ENCODE measurements around the gene RHO.
A peak's percentile ranks its signal among the peaks of the same experiment; 100 is the strongest.

The RHO gene

GRCh38 chr3:129577366-129577765 lies 48.9 kb downstream of the RHO start:
- no peak for TF ChIP-seq CTCF (IDR thresholded peaks at IDR 0.05; ENCODE audit: low read depth, low read length)
- Histone ChIP-seq H3K4me3 (ENCODE audit: low read depth, low read length) (no peak overlapping the region), H3K27ac (peak overlapping the region; percentile 61), H3K27me3 (ENCODE audit: insufficient read depth, low read depth, severe bottlenecking) (no peaks in the 10 kb centered on the region), H3K36me3 (peaks cover 4% of the 10 kb centered on the region), H3K9me3 (ENCODE audit: severe bottlenecking) (no peaks in the 10 kb centered on the region)
- DNase-seq: peak; percentile 84

GRCh38 chr3:129577925-129578786 lies 49.7 kb downstream of the RHO start:
- no peak for TF ChIP-seq CTCF (IDR thresholded peaks at IDR 0.05; ENCODE audit: low read depth, low read length)
- no peak overlapping the region for H3K4me3 ChIP-seq (ENCODE audit: low read depth, low read length)
- no peaks in the 10 kb centered on the region for H3K9me3 ChIP-seq (ENCODE audit: severe bottlenecking)
- H3K36me3 ChIP-seq: peaks cover 4% of the 10 kb centered on the region
- H3K27ac ChIP-seq: peak overlapping the region; percentile 61
- DNase-seq: no peak
- H3K27me3 ChIP-seq (ENCODE audit: insufficient read depth, low read depth, severe bottlenecking): no peaks in the 10 kb centered on the region

GRCh38 chr3:129579991-129580390 lies 51.6 kb downstream of the RHO start:
- no peak for TF ChIP-seq CTCF (IDR thresholded peaks at IDR 0.05; ENCODE audit: low read depth, low read length)

GRCh38 chr3:129581623-129582022 lies 53.2 kb downstream of the RHO start:
- DNase-seq: no peak

More at GRCh38 chr3:129579991-129580390, 51.6 kb downstream of the RHO start:
- DNase-seq: no peak
- Histone ChIP-seq H3K27ac (no peak overlapping the region), H3K27me3 (ENCODE audit: insufficient read depth, low read depth, severe bottlenecking) (no peaks in the 10 kb centered on the region), H3K9me3 (ENCODE audit: severe bottlenecking) (no peaks in the 10 kb centered on the region), H3K4me3 (ENCODE audit: low read depth, low read length) (no peak overlapping the region), H3K36me3 (peaks cover 4% of the 10 kb centered on the region)

GRCh38 chr3:129582799-129583198 lies 54.4 kb downstream of the RHO start:
- Histone ChIP-seq H3K9me3 (ENCODE audit: severe bottlenecking) (no peaks in the 10 kb centered on the region), H3K27ac (no peak overlapping the region), H3K36me3 (peaks cover 4% of the 10 kb centered on the region; the same call in 1 of the 2 replicates), H3K4me3 (ENCODE audit: low read depth, low read length) (no peak overlapping the region), H3K27me3 (ENCODE audit: insufficient read depth, low read depth, severe bottlenecking) (no peaks in the 10 kb centered on the region)
- TF ChIP-seq CTCF (IDR thresholded peaks at IDR 0.05; ENCODE audit: low read depth, low read length): no peak
- DNase-seq: no peak

More at GRCh38 chr3:129581623-129582022, 53.2 kb downstream of the RHO start:
- Histone ChIP-seq H3K27ac (no peak overlapping the region), H3K36me3 (peaks cover 8% of the 10 kb centered on the region), H3K4me3 (ENCODE audit: low read depth, low read length) (no peak overlapping the region), H3K27me3 (ENCODE audit: insufficient read depth, low read depth, severe bottlenecking) (no peaks in the 10 kb centered on the region), H3K9me3 (ENCODE audit: severe bottlenecking) (no peaks in the 10 kb centered on the region)
- no peak for TF ChIP-seq CTCF (IDR thresholded peaks at IDR 0.05; ENCODE audit: low read depth, low read length)

Data from WERI-Rb-1 (cell line).